Mesendoderm (in vitro differentiated cells): ENCODE data around the gene POC1A.

Experiments used
- DNase-seq: peaks from one replicate; pipeline ENCODE4 v3.0.0; 2013
- H2AK5ac ChIP-seq: 2 replicates; pipeline ENCODE4 v1.6.1; 2013; ENCODE audit warnings: low read length, inconsistent platforms
- H2BK120ac ChIP-seq: 2 replicates; pipeline ENCODE4 v1.6.1; 2013; ENCODE audit warnings: low read depth, mild to moderate bottlenecking, low read length, moderate library complexity, mixed read lengths
- H2BK15ac ChIP-seq: replicated peaks from 2 replicates; pipeline ENCODE4 v1.6.1; 2013; ENCODE audit warnings: low read depth, mild to moderate bottlenecking, moderate library complexity
- H2BK5ac ChIP-seq: 2 replicates; pipeline ENCODE4 v1.6.1; 2013; ENCODE audit warnings: low read length, inconsistent platforms
- H3K18ac ChIP-seq: 2 replicates; pipeline ENCODE4 v1.6.1; 2013; ENCODE audit warnings: mild to moderate bottlenecking, low read length, mixed read lengths
- H3K23ac ChIP-seq: one replicate; pipeline ENCODE4 v1.6.1; 2013; ENCODE audit warnings: low read length
- H3K27ac ChIP-seq: 2 replicates; pipeline ENCODE4 v1.5.1; 2013; ENCODE audit warnings: low read depth, mild to moderate bottlenecking, inconsistent platforms, low read length, moderate library complexity
- H3K27me3 ChIP-seq: 2 replicates; pipeline ENCODE4 v1.6.1; 2013; ENCODE audit warnings: low read length, control low read depth, mild to moderate bottlenecking, inconsistent platforms; ENCODE audit not compliant: insufficient read depth, poor library complexity
- H3K36me3 ChIP-seq: 2 replicates; pipeline ENCODE4 v1.6.1; 2013; ENCODE audit warnings: low read length, inconsistent platforms; ENCODE audit not compliant: control insufficient read depth, insufficient read depth
- H3K4ac ChIP-seq: one replicate; pipeline ENCODE4 v1.6.1; 2013; ENCODE audit warnings: low read depth, mild to moderate bottlenecking, low read length, moderate library complexity
- H3K4me1 ChIP-seq: 2 replicates; pipeline ENCODE4 v1.6.1; 2013; ENCODE audit warnings: low read depth, low read length, inconsistent platforms; ENCODE audit not compliant: control insufficient read depth
- H3K4me2 ChIP-seq: 2 replicates; pipeline ENCODE4 v1.6.1; 2013; ENCODE audit warnings: low read length
- H3K4me3 ChIP-seq: 2 replicates; pipeline ENCODE4 v1.5.1; 2013; ENCODE audit warnings: mild to moderate bottlenecking, low read length
- H3K56ac ChIP-seq: one replicate; pipeline ENCODE4 v1.6.1; 2013; ENCODE audit warnings: low read length
- H3K79me1 ChIP-seq: 2 replicates; pipeline ENCODE4 v1.6.1; 2013; ENCODE audit warnings: low read length, inconsistent platforms
- H3K79me2 ChIP-seq: 2 replicates; pipeline ENCODE4 v1.6.1; 2013; ENCODE audit warnings: mild to moderate bottlenecking, low read length; ENCODE audit not compliant: control insufficient read depth, insufficient read depth
- H3K9ac ChIP-seq: 2 replicates; pipeline ENCODE4 v1.6.1; 2013; ENCODE audit warnings: low read length, inconsistent platforms
- H4K5ac ChIP-seq: one replicate; pipeline ENCODE4 v1.6.1; 2013; ENCODE audit warnings: low read length
- H4K8ac ChIP-seq: one replicate; pipeline ENCODE4 v1.6.1; 2013; ENCODE audit warnings: low read depth, mild to moderate bottlenecking, control low read depth, low read length, moderate library complexity
- WGBS: extraction: QIAGEN DNeasy Blood & Tissue Kit; methylation state at CpG from one replicate; pipeline ENCODE4 v1.1.7; 2013; ENCODE audit warnings: low lambda C conversion rate, missing lambda C conversion rate; ENCODE audit not compliant: insufficient coverage; ENCODE audit errors: extremely low coverage; 5-methylcytosine and 5-hydroxymethylcytosine counted together

The POC1A gene

DNA sequence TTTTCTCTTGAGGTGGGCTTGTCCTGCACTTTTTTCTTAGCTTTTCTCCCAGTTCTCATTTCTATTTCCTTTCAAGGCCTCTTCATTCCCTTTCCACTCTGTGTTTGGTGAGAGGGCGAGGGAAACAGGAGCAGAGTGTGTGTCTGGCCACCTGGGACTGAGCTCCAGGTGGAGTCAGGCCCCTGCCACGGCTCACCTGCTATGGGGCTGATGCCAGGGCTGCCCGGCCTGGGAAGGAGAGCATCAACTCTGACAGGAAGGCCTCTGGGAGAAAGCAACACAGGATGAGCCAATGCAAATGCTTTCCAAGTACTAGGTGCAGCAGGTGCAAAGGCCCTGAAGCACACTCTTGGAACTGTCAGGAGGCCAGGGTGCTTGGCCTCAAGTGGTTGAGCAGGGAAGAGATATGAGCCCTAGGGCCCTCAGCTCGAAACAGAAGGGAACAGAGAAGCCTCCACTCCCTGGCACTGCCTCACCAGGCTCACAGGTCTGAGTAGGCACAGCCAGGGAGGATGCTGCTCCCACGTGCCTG, 70.6 kb downstream of the POC1A start:
- Histone ChIP-seq H3K79me1 (no peaks in the 10 kb centered on the region), H3K4ac (no peak overlapping the region), H3K79me2 (no peaks in the 10 kb centered on the region), H3K4me3 (no peak overlapping the region), H3K23ac (no peak overlapping the region), H3K56ac (no peak overlapping the region), H3K4me1 (no peaks in the 10 kb centered on the region), H3K27ac (no peak overlapping the region), H3K18ac (no peak overlapping the region), H2BK120ac (no peak overlapping the region), H3K36me3 (no peaks in the 10 kb centered on the region), H4K8ac (no peak overlapping the region), H2BK5ac (no peak overlapping the region), H3K9ac (no peak overlapping the region), H2BK15ac (no peak overlapping the region), H3K4me2 (no peak overlapping the region), H2AK5ac (no peak overlapping the region), H4K5ac (no peak overlapping the region), H3K27me3 (no peaks in the 10 kb centered on the region)
- no CpG with 5 or more reads among the region's 5 CpGs for WGBS
- no peak for DNase-seq

DNA sequence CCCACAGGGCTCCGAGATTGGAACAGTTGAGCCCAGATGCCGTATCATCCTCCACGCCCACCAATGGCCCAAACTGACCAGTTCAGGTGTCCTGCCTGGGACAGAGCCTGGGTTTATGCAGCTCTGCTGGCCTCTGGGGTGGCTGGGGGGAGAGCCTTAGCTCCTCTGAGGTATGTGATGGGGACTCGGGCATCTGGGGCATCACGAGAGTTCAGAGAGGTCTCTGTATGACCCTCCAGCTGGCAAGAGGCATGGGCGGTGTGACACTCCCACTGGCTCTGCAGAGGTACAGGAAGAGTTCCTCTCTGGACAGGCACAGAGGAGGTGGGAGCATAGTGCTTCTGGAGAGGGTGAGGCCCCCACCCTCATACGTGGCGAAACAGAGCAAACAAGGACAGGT, 71.3 kb downstream of the POC1A start:
- Histone ChIP-seq H3K4me1 (no peaks in the 10 kb centered on the region), H3K4me2 (no peak overlapping the region), H3K36me3 (no peaks in the 10 kb centered on the region), H2BK5ac (no peak overlapping the region), H3K56ac (no peak overlapping the region), H2AK5ac (no peak overlapping the region), H3K9ac (no peak overlapping the region), H3K27ac (no peak overlapping the region), H4K5ac (no peak overlapping the region), H2BK120ac (no peak overlapping the region), H3K18ac (no peak overlapping the region), H3K79me1 (no peaks in the 10 kb centered on the region), H3K4ac (no peak overlapping the region), H3K4me3 (no peak overlapping the region), H3K23ac (no peak overlapping the region), H3K79me2 (no peaks in the 10 kb centered on the region), H4K8ac (no peak overlapping the region), H3K27me3 (no peaks in the 10 kb centered on the region), H2BK15ac (no peak overlapping the region)
- DNase-seq: no peak
- no CpG with 5 or more reads among the region's 8 CpGs for WGBS

DNA sequence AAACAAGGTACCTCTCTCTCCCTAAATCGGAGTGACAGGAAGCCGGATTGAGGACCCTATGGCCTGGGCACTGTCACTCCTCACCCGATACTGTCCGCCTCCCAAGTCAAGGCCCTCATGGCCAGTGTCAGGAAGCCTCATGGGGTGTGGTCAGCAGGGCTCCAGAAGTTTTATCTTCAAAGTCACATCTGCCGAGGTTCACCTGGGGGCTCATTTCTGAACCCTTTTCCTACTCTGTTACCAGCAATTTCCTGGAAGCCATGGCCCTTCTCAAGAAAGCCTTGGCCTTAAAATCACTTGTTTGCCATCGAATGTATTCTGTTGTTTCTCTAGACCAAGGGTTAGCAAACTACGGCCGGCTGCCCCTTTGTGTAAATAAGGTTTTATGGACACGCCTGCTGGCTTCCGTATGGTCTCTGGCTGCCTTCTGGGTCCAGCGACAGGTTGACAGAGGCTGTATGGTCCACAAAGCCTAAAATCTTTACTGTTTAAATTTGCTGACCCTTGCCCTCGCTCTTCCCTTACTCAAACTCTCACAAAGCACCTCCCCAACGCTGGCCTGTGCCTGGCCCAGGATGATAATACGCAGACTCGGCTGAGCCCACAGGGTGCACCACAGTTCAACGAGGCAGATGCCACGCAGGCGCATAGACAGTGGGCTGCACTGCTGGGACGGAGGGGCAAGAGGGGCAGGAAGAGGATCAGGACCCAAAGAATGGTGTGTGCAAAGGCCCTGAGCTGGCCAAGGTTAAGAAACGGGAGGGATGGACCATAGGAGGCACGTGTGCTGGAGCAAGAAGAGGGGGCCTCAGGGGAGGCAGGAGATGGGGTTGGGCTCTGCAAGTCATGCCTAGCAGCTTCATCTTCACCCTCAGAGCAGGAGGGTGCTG, 73.1 kb downstream of the POC1A start:
- Histone ChIP-seq H3K36me3 (no peaks in the 10 kb centered on the region), H2BK15ac (no peak overlapping the region), H4K8ac (no peak overlapping the region), H2BK5ac (no peak overlapping the region), H3K27me3 (no peaks in the 10 kb centered on the region), H3K18ac (no peak overlapping the region), H3K56ac (no peak overlapping the region), H2BK120ac (no peak overlapping the region), H3K27ac (no peak overlapping the region), H4K5ac (no peak overlapping the region), H2AK5ac (no peak overlapping the region), H3K79me1 (no peaks in the 10 kb centered on the region), H3K79me2 (no peaks in the 10 kb centered on the region), H3K4ac (no peak overlapping the region), H3K9ac (no peak overlapping the region), H3K4me2 (no peak overlapping the region), H3K23ac (no peak overlapping the region), H3K4me1 (no peaks in the 10 kb centered on the region), H3K4me3 (no peak overlapping the region)
- no CpG with 5 or more reads among the region's 21 CpGs for WGBS
- DNase-seq: no peak

DNA sequence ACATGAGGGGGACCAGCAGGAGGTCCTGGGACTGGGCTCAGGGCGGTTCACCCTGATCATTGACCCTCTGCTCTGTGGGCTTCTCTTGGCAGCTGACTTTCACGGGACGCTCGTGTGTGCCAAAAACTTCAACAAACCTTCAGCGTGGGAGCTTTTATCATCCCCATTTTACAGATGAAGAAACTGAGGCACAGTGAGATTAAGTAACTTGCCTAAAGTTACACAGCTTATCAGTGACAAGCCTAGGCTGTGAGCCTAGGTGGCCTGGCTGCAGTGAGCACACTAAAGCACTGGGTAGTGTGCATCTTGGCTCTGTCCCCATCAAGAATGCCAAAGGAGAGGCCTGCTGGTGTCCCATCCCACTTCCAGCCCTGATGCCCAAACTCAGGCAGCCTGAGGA, 74.3 kb downstream of the POC1A start:
- no peaks in the 10 kb centered on the region for H3K36me3 ChIP-seq
- no peak overlapping the region for H3K4me3 ChIP-seq
- no peak overlapping the region for H4K8ac ChIP-seq
- no peak overlapping the region for H3K9ac ChIP-seq
- H3K4ac ChIP-seq: no peak overlapping the region
- H3K27me3 ChIP-seq: no peaks in the 10 kb centered on the region
- H3K4me2 ChIP-seq: no peak overlapping the region
- H2AK5ac ChIP-seq: no peak overlapping the region
- no CpG with 5 or more reads among the region's 5 CpGs for WGBS
- H3K27ac ChIP-seq: no peak overlapping the region
- DNase-seq: no peak
- H3K56ac ChIP-seq: no peak overlapping the region
- H4K5ac ChIP-seq: no peak overlapping the region
- H3K79me2 ChIP-seq: no peaks in the 10 kb centered on the region
- no peaks in the 10 kb centered on the region for H3K79me1 ChIP-seq
- H2BK120ac ChIP-seq: no peak overlapping the region
- H2BK5ac ChIP-seq: no peak overlapping the region
- H3K4me1 ChIP-seq: no peaks in the 10 kb centered on the region
- H3K18ac ChIP-seq: no peak overlapping the region
- no peak overlapping the region for H3K23ac ChIP-seq
- H2BK15ac ChIP-seq: no peak overlapping the region

DNA sequence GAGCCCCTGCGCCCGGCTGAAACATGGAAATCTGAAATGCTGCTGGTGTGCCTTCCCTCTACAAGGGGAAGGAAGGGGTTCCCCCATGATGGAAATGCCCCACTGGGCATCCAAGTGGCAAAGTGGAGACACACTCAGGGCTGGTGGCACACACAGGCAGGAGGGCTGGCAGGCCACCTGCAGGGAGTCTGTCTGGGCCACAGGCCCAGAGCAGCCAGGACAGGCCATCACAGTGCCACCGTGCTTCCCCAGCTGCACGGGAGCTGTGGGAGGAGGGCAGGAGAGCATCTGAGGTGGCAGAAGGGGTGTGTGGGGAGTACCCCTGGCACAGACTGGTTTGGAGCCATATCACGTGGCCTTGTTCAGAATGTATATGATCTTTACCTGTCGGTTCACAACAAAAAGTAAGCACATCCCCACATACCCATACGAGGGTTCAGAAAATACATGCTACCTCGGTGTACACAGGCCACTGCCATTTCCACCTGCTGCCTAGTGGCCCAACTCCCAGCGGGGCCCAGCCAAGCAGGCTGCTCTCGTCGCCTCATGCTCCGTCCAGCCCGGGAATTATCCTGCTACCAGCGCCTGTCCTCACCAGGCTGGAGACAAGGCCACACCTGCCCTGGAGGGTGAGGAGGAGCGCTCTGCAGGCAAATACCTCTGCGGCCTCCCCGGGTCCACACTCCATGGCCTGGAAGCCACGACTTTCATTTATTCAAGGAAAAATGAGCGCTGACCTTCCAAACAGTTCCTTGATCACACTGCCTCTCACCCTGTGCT, 75.3 kb downstream of the POC1A start:
- Histone ChIP-seq H4K5ac (no peak overlapping the region), H3K18ac (no peak overlapping the region), H2BK15ac (no peak overlapping the region), H2AK5ac (no peak overlapping the region), H3K27me3 (no peaks in the 10 kb centered on the region), H3K56ac (no peak overlapping the region), H2BK120ac (no peak overlapping the region), H3K36me3 (no peaks in the 10 kb centered on the region), H3K4ac (no peak overlapping the region), H3K23ac (no peak overlapping the region), H3K4me3 (no peak overlapping the region), H3K9ac (no peak overlapping the region), H3K79me2 (no peaks in the 10 kb centered on the region), H3K27ac (no peak overlapping the region), H3K4me1 (no peaks in the 10 kb centered on the region), H3K4me2 (no peak overlapping the region), H2BK5ac (no peak overlapping the region), H4K8ac (no peak overlapping the region), H3K79me1 (no peaks in the 10 kb centered on the region)
- no peak for DNase-seq
- WGBS: no CpG with 5 or more reads among the region's 19 CpGs
